Subcutaneous adipose tissue (tissue), 4 donors: ENCODE data around the gene OBP2B. TPM values are rescaled to one million over a fixed set of nuclear protein-coding genes. Genes with fewer than 3 reads are reported as not detected.

ENCODE experiments used
- total RNA-seq, 4 donors: library from RNA; depleted of rRNA; stranded (reverse); fragments of >200 nt; gene quantifications; one replicate each; pipeline ENCODE4 v1.1.0, GENCODE V29; 2016
- TF ChIP-seq, protein P1 (sequence below): fragments of 450-650 bp; IDR thresholded peaks from one replicate; pipeline ENCODE4 v1.5.1; 2016; ENCODE audit warnings: low read depth, mild to moderate bottlenecking, control low read depth, antibody characterized with exemption, moderate library complexity

The OBP2B gene
- total RNA-seq, 4 donors from 2014 or later = not detected

DNA sequence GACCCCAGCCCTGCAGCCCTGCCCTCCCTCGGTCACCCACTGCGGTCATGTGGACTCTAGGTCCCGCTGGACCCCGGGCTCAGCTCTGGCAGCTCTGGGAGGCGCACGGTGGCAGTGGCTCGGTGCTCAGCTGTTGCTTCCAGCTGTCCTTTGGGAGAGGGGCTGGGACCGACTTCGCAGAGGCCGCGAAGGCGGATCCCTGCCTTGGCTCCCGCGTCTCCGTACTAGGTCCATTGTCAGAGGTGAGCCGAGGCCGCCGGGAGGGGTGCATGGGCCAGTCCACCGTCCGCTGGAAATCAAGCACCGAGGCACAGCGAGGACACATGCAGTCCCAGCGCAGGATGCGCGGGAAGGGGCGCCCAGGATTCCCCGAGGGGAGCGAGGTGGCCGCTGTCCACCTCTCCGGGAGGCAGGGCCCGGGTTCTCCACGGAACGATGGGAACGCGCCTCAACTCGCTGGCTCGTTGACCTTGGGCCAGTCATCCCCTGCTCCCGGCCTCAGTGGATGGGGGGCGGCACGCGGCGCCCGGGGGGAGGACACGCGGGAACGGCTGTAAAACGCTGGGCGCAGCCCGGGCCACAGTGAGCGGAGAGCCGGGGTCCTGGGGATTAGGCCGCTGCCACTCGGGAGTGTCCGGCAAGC is 46.1 kb downstream of the OBP2B start:
- TF ChIP-seq, protein P1, sequence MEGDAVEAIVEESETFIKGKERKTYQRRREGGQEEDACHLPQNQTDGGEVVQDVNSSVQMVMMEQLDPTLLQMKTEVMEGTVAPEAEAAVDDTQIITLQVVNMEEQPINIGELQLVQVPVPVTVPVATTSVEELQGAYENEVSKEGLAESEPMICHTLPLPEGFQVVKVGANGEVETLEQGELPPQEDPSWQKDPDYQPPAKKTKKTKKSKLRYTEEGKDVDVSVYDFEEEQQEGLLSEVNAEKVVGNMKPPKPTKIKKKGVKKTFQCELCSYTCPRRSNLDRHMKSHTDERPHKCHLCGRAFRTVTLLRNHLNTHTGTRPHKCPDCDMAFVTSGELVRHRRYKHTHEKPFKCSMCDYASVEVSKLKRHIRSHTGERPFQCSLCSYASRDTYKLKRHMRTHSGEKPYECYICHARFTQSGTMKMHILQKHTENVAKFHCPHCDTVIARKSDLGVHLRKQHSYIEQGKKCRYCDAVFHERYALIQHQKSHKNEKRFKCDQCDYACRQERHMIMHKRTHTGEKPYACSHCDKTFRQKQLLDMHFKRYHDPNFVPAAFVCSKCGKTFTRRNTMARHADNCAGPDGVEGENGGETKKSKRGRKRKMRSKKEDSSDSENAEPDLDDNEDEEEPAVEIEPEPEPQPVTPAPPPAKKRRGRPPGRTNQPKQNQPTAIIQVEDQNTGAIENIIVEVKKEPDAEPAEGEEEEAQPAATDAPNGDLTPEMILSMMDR = no peak

DNA sequence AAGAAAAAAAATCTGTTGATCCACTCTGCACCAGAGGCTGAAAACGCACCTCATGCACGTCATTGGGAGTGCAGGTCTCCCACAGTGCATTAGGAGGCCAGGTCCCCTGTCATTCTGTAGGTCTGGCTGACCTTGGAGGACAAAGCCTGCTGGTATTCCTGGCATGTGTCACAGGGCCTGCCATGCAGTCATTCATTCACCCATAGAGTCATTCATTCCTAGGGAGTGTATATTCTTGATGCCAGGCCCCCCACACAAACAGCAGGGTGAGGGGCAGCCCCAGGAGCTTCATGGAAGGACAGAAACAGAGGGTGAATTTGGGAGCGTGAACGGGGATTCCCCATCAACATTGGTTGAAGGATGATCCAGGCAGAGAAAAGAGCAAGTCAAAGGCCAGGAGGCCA is 47.5 kb downstream of the OBP2B start:
- TF ChIP-seq, protein P1 = no peak

GRCh38 chr9:133160742-133161546 is 48.1 kb downstream of the OBP2B start:
- TF ChIP-seq, protein P1 = no peak

- TF ChIP-seq, protein P1 = no peak
Measured at GRCh38 chr9:133158695-133159094, 50.4 kb downstream of the OBP2B start.

Other genes starting within 250 kb of the OBP2B start
- gene GFI1B, start 230.6 kb downstream of the OBP2B start, total RNA-seq = not detected
- 10 to 100 TPM; 32.0 to 63.1 (median 41.1) TPM for gene GTF3C5, start 178.3 kb downstream of the OBP2B start, total RNA-seq
- under 1 TPM in 1 of 4 donors, not detected in 3; 0.75 TPM for gene CEL, start 147.3 kb downstream of the OBP2B start, total RNA-seq
- 10 to 100 TPM; 26.0 to 95.1 (median 38.9) TPM for gene RALGDS, start 88.0 kb downstream of the OBP2B start, total RNA-seq
- gene GBGT1, start 45.3 kb downstream of the OBP2B start, total RNA-seq = 10 to 100 TPM; 10.6 to 32.3 (median 20.5) TPM
- gene ABO, start 66.0 kb upstream of the OBP2B start, total RNA-seq = 1 to 10 TPM in 3 of 4 donors, under 1 TPM in 1; 0.85 to 3.2 (median 1.6) TPM
- gene SURF6, start 126.9 kb upstream of the OBP2B start, total RNA-seq = 10 to 100 TPM in 2 of 4 donors, 1 to 10 TPM in 2; 7.6 to 27.5 (median 10.4) TPM
- gene MED22, start 138.9 kb upstream of the OBP2B start, total RNA-seq = 10 to 100 TPM; 15.9 to 31.3 (median 20.3) TPM
- gene RPL7A, start 139.0 kb upstream of the OBP2B start, total RNA-seq = 1,000 to 10,000 TPM; 1,241 to 1,737 (median 1,633) TPM
- gene SURF1, start 147.2 kb upstream of the OBP2B start, total RNA-seq = 10 to 100 TPM; 42.7 to 62.5 (median 59.4) TPM
- 10 to 100 TPM in 2 of 4 donors, 1 to 10 TPM in 2; 6.6 to 20.1 (median 11.3) TPM for gene SURF2, start 147.3 kb upstream of the OBP2B start, total RNA-seq
- 100 to 1,000 TPM; 104 to 176 (median 139) TPM for gene SURF4, start 166.8 kb upstream of the OBP2B start, total RNA-seq
- under 1 TPM in 2 of 4 donors, not detected in 2; 0.44 to 0.68 TPM for gene STKLD1, start 167.1 kb upstream of the OBP2B start, total RNA-seq
- 10 to 100 TPM; 11.6 to 17.0 (median 16.6) TPM for gene REXO4, start 208.8 kb upstream of the OBP2B start, total RNA-seq
- 1 to 10 TPM in 3 of 4 donors, not detected in 1; 1.9 to 2.2 (median 2.0) TPM for gene ADAMTS13, start 213.1 kb upstream of the OBP2B start, total RNA-seq